Nephron (organoid): Measurements from ENCODE around the gene MAP7.
"Not testable (repeated sequence)": the region's sequence is repeated elsewhere in the genome, so short reads cannot be mapped to it uniquely, and the experiment has no call there.

ENCODE experiments used
- H3K27ac Mint-ChIP-seq, 3 experiments: 2 replicates each; pipeline ENCODE4 v1.8.0; 2020; ENCODE audit warnings: mixed read lengths in 3 of 3, mild to moderate bottlenecking in 2 of 3, moderate library complexity in 1 of 3
- H3K27me3 Mint-ChIP-seq: 2 replicates; pipeline ENCODE4 v1.8.0; 2021; ENCODE audit warnings: low read depth, mild to moderate bottlenecking, moderate library complexity, mixed read lengths
- H3K36me3 Mint-ChIP-seq: 2 replicates; pipeline ENCODE4 v1.8.0; 2020; ENCODE audit warnings: low read depth, mixed read lengths
- H3K4me1 Mint-ChIP-seq: 2 replicates; pipeline ENCODE4 v1.8.0; 2020; ENCODE audit warnings: mixed read lengths
- H3K4me3 Mint-ChIP-seq, 3 experiments: 2 replicates each; pipeline ENCODE4 v1.8.0; 2020; ENCODE audit warnings: mild to moderate bottlenecking in 3 of 3, mixed read lengths in 3 of 3, moderate library complexity in 2 of 3
- H3K9me3 Mint-ChIP-seq: 2 replicates; pipeline ENCODE4 v1.8.0; 2020; ENCODE audit warnings: mixed read lengths
- TF ChIP-seq, protein P1 (sequence below), 3 experiments: fragments of 200-600 bp; sonication (generic); IDR thresholded peaks; one replicate each; pipeline ENCODE4 v1.5.0; 2021; ENCODE audit warnings: antibody characterized with exemption in 3 of 3; ENCODE audit not compliant: unreplicated experiment in 3 of 3

The MAP7 gene

DNA sequence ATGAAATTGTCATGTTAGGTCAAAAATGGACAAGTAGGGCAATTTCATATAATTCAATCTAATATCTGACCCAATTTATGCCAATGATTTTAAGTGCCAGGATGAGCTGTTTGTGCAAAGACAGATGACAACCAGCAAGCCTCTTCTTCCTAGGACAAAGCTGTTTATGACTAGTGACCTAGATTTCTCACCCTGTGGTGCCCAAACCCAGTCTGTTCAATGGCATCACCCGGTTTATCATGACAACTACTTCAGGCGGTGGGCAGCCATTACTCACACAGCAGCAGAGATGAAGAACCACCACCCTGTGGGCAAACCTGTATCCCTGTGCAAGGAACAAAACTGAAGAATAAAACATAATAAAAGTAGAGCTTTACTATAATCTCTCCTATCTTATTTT lies 59.0 kb downstream of the MAP7 start:
- Mint-ChIP-seq H3K36me3 (no peaks in the 10 kb centered on the region), H3K4me3 (no peak overlapping the region), H3K27ac (no peak overlapping the region), H3K27me3 (no peaks in the 10 kb centered on the region), H3K9me3 (no peaks in the 10 kb centered on the region), H3K4me1 (no peaks in the 10 kb centered on the region)
- TF ChIP-seq, protein P1, sequence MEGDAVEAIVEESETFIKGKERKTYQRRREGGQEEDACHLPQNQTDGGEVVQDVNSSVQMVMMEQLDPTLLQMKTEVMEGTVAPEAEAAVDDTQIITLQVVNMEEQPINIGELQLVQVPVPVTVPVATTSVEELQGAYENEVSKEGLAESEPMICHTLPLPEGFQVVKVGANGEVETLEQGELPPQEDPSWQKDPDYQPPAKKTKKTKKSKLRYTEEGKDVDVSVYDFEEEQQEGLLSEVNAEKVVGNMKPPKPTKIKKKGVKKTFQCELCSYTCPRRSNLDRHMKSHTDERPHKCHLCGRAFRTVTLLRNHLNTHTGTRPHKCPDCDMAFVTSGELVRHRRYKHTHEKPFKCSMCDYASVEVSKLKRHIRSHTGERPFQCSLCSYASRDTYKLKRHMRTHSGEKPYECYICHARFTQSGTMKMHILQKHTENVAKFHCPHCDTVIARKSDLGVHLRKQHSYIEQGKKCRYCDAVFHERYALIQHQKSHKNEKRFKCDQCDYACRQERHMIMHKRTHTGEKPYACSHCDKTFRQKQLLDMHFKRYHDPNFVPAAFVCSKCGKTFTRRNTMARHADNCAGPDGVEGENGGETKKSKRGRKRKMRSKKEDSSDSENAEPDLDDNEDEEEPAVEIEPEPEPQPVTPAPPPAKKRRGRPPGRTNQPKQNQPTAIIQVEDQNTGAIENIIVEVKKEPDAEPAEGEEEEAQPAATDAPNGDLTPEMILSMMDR (IDR thresholded peaks at IDR 0.05; ENCODE audit: unreplicated experiment in 3 of 3): no peak

DNA sequence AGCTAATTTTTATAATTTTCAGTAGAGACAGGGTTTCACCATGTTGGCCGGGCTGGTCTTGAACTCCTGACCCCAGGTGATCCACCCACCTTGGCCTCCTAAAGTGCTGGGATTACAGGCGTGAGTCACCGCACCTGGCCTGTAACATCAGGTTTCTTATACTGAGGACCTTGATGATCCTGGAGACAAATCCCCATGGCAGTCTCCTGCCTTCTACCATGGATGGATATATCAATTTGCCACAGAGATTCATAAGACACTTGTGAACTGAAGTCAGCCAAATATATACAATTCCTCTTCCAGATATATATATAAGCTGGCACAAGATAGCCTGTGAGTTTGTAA lies 60.6 kb downstream of the MAP7 start:
- H3K4me1 Mint-ChIP-seq, H3K36me3 Mint-ChIP-seq, H3K4me3 Mint-ChIP-seq, H3K27ac Mint-ChIP-seq, H3K9me3 Mint-ChIP-seq, H3K27me3 Mint-ChIP-seq: not testable (repeated sequence)

DNA sequence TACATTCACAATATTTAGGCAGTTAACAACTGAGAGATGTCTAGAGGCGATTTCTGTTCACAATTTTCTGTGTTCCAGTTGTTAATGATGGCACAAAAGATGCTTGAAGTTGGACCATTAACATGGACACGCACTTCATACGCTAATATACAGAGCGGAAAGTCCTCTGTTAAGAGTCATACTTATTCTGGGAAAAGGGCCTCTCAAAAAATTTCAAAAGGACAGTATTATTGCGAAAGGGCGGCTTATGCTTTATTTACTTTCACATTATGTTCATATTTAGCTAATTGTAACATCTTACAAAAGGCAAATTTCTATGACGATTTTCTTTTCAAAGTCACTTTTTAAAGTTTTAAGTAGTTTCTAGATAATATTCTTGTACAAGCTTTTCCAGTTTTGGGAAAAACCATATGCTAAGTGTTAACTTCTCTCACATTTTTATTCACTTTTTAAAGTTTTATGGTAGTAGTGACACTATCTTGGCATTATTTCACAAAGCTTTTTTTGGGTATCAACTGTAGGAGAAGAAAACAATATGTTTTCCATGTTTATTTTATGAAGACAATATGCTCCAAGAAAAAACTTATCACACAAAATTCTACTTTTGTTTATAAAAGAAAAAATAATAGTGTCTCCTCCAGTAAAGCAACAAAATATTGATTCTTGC lies 62.3 kb downstream of the MAP7 start:
- Mint-ChIP-seq H3K36me3 (no peaks in the 10 kb centered on the region), H3K27ac (no peak overlapping the region), H3K9me3 (no peaks in the 10 kb centered on the region), H3K4me1 (no peaks in the 10 kb centered on the region), H3K27me3 (no peaks in the 10 kb centered on the region), H3K4me3 (no peak overlapping the region)
- TF ChIP-seq, protein P1 (IDR thresholded peaks at IDR 0.05; ENCODE audit: unreplicated experiment in 3 of 3): no peak

DNA sequence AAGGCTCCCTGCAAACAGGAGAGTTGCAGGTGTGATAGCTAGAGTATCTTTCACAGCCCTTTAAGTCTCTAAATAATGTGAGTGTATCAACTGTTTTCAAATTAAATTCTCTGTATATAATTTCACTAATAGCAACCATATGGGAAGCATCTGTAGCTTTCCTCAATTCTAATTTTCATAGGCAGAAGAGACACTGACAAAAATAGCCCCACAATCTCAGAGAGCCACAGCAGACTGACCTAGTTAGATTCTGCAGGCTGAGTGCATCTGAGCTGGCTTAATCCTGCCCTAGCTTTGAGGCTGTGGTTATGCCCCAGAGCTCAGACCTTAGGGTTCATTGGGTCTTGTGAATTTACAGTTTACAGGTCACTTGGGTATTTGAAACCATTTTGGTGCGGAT lies 63.9 kb downstream of the MAP7 start:
- H3K27ac Mint-ChIP-seq: no peak overlapping the region
- no peaks in the 10 kb centered on the region for H3K27me3 Mint-ChIP-seq
- TF ChIP-seq, protein P1 (IDR thresholded peaks at IDR 0.05; ENCODE audit: unreplicated experiment in 3 of 3): no peak
- no peak overlapping the region for H3K4me3 Mint-ChIP-seq
- no peaks in the 10 kb centered on the region for H3K9me3 Mint-ChIP-seq
- H3K36me3 Mint-ChIP-seq: no peaks in the 10 kb centered on the region
- H3K4me1 Mint-ChIP-seq: no peaks in the 10 kb centered on the region

DNA sequence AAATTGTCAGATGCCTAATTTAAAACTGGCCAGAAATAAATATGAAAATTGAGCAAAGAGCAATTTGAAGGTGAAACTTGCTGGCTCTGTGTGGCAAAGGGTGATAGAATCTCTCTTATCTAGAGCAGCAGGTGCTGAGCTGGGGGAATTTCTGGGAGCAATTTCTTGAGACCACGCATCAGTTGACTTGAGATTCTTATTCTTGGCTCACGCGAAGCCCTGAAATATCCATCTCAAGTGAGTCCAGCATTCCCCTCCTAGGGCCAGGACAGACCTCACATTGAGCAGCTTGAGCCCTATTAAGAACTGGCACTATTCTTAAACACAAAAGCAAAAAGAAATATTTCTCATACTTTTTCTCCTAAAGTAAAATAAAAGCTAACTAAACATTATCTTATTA lies 66.3 kb downstream of the MAP7 start:
- Mint-ChIP-seq H3K4me3 (no peak overlapping the region), H3K27me3 (peaks cover 4% of the 10 kb centered on the region), H3K9me3 (peaks cover 2% of the 10 kb centered on the region), H3K27ac (no peak overlapping the region), H3K4me1 (no peaks in the 10 kb centered on the region), H3K36me3 (no peaks in the 10 kb centered on the region)
- TF ChIP-seq, protein P1 (IDR thresholded peaks at IDR 0.05; ENCODE audit: unreplicated experiment in 3 of 3): no peak

DNA sequence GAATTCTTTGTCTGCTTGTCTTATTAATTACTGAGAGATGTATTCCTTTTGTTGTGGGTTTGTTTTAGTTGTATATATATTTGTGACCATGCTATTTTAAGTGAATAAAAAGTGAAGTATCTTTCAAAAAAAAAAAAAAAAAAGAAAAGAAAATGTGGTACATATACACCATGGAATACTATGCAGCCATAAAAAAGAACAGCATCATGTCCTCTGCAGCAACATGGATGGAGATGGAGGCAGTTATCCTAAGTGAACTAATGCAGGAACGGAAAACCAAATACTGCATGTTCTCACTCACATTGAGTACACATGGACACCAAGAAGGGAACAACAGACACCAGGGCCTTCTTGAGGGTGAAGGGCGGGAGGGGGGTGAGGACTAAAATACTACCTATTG lies 67.2 kb downstream of the MAP7 start:
- not testable (repeated sequence) for H3K36me3 Mint-ChIP-seq, H3K4me1 Mint-ChIP-seq, H3K27me3 Mint-ChIP-seq, H3K4me3 Mint-ChIP-seq, H3K9me3 Mint-ChIP-seq, H3K27ac Mint-ChIP-seq

DNA sequence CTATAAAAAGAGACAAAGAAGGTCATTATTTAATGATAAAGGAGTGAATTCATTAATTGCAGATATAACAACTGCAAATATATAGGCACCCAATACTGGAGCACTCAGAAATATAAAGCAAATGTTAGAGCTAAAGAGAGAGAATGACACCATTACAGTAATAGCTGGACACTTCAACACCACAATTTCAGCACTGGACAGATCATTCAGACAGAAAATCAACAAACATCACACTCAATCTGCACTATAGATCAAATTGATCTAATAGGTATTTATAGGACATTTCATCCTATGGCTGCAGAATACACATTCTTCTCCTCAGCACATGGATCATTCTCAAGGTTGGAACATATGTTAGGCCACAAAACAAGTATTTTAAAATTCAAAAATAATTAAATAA lies 72.7 kb downstream of the MAP7 start:
- Mint-ChIP-seq H3K36me3 (no peaks in the 10 kb centered on the region), H3K27me3 (peaks cover 4% of the 10 kb centered on the region), H3K9me3 (peaks cover 6% of the 10 kb centered on the region), H3K4me1 (no peaks in the 10 kb centered on the region), H3K27ac (no peak overlapping the region), H3K4me3 (no peak overlapping the region)
- TF ChIP-seq, protein P1 (IDR thresholded peaks at IDR 0.05; ENCODE audit: unreplicated experiment in 3 of 3): no peak
